Astrocyte (in vitro differentiated cells and primary cell): Measurements from ENCODE around the gene FAM107B.

ENCODE experiments used
- EZH2 ChIP-seq: IDR thresholded peaks from 2 replicates; pipeline ENCODE4 v1.6.1; 2012; ENCODE audit warnings: mild to moderate bottlenecking, low read length, inconsistent platforms; ENCODE audit not compliant: insufficient read depth
- TF ChIP-seq, protein P1 (sequence below): IDR thresholded peaks from 2 replicates; pipeline ENCODE4 v1.5.1; 2011; ENCODE audit warnings: low read depth, mild to moderate bottlenecking, inconsistent platforms, low read length, moderate library complexity; ENCODE audit not compliant: insufficient read depth

DNA sequence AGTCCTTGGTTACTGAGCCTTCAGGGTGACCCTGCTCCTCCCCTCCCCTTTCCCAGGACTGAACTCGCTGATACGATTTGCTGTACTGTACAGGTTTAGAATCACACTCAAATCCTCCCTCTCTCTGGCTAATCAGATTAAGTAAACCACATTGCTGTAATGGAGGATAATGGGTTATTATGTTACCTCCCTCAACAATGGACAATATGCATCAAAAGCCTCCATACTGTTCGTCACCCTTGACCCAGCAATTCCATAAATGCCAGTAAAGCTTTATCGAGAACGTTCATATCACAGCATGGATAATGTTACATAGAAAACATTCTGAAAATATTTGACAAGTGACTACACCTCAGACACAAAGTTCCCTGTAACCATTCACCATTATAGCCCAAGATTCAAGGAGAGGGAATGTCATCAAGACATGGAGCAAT, 61.7 kb downstream of the FAM107B start:
- TF ChIP-seq, protein P1, sequence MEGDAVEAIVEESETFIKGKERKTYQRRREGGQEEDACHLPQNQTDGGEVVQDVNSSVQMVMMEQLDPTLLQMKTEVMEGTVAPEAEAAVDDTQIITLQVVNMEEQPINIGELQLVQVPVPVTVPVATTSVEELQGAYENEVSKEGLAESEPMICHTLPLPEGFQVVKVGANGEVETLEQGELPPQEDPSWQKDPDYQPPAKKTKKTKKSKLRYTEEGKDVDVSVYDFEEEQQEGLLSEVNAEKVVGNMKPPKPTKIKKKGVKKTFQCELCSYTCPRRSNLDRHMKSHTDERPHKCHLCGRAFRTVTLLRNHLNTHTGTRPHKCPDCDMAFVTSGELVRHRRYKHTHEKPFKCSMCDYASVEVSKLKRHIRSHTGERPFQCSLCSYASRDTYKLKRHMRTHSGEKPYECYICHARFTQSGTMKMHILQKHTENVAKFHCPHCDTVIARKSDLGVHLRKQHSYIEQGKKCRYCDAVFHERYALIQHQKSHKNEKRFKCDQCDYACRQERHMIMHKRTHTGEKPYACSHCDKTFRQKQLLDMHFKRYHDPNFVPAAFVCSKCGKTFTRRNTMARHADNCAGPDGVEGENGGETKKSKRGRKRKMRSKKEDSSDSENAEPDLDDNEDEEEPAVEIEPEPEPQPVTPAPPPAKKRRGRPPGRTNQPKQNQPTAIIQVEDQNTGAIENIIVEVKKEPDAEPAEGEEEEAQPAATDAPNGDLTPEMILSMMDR: no peak
- no peak for TF ChIP-seq EZH2
